ENCODE data around the gene SIX1.

SIX1 gene

DNA sequence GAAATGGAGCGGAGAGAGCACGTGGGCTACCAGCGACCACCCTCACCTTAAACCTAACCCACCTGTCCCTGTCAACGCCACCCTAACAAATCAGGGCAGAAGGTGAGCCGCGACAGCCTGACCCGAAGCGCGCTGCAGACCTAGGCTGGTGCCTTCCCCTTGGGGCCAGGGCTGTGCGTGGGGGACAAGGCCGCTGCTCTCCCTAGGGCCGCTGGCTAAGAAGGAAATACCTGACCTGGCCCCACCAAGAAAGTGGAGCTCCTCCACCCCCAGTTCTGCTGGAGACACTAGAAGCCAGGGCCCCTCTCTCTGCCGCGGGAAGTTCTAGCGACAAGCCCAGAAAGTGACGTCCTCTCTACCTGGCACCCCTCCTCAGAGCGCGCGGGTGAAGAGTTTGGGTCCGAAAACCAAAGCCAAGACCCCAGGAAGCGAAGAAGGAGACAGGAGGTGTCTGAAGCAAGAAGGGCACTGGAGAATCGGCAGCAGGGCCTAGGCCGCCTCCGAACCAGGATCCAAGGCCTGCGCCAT is 7.5 kb downstream of the SIX1 start:
- no peak for DNase-seq

GRCh38 chr14:60640859-60641741 is 8.2 kb downstream of the SIX1 start:
- DNase-seq = no peak

GRCh38 chr14:60639674-60640073 is 9.6 kb downstream of the SIX1 start:
- DNase-seq = no peak

DNA sequence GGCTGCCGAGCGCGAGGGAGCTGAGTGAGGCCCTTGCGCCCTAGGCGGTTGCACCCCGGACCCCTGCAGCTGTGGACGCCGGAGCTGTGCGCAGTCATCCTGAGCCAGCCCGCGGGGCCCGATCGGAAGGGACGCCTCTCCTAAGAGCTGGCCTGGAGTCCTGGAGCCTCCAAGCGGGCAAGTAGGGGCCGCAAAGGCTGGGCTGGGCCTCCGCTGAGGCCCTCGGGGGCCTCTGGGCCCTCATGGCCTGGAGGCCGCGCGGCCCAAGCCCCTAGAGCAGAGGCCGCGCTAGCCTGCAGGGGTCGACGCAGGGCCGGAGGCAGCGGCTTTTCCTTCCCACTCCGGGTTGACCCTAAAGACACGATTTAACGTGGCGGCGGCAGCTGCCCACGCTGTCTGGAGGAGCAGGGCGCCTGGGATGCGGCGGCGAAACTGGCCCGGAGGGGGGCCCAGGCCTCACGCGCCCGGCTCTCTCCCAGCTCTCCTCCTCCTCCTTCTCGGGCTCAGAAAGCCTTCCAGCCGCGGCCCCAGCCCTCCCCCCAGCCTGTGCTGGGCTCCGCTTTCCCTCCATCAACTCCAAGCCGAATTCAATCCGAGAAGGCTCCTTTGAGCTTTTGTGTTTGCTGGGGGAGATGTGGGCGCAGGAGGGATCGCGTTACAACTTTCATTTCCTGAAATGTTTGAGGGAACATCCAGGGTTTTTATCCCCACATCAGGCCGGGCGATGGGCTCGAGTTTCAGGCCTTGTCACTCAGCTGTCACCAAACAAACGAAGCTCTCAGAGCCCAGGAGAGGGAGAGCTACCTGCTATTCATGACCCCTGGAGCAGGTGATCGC is 11.6 kb downstream of the SIX1 start:
- DNase-seq = no peak

GRCh38 chr14:60636879-60637478 is 12.3 kb downstream of the SIX1 start:
- DNase-seq = no peak

DNA sequence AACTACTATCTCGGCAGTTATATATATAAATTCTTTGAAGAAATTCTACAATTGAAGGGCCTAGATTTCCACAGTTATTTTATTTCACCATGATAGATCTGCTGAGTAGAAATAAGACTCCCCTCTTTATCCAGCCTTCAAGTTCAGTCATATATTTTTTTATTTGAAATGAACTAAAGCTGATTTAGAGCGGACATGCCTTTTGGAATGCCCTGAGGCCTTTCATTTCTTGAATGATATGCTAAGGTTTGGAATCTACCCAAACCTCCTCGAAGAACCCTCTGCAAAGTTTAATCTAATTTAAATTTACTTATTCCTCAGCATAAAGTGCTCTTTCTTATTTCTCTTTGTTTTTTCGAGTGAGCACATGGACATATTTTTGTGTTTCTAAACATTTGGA is 15.1 kb downstream of the SIX1 start:
- no peak for DNase-seq

DNA sequence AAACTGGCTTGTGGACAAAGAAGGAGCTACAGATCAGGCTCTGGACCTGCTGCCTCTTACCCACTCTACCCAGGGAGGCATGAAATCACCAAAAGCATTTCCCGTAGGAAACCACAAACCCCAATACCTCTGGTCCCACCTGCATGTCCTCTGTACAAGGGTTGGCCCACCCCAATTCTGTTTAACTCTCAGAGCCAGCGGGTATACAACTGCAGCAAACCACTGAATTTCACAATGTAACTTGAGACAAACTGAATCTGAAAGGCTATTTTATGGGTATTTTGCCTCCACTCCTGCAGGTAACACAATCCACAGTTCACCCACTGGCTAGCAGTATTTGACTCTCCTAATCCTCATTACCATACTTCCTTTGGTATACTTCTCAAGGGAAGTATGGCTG is 16.5 kb downstream of the SIX1 start:
- no peak for DNase-seq

DNA sequence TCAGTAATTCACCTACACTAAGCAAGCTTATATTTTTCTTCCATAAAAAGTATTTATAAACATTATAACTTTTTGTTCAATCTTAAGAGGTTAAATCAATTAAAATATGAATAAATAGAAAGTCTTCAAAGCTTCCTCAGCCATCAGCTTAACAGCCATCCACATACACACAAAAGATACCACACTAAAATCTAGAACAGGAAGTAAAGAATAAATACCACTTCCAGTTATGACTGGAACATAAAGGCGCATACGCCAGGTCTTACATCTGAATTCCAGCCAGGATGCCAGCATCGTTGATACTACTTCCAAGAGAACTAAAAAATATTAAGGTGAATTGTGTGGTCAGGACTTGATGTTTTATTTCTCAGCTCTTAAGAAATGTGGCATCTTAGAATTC is 17.0 kb downstream of the SIX1 start:
- no peak for DNase-seq

GRCh38 chr14:60631842-60632241 is 17.4 kb downstream of the SIX1 start:
- DNase-seq = no peak

- DNase-seq = no peak
Observed at GRCh38 chr14:60630129-60630528, 19.1 kb downstream of the SIX1 start.

DNA sequence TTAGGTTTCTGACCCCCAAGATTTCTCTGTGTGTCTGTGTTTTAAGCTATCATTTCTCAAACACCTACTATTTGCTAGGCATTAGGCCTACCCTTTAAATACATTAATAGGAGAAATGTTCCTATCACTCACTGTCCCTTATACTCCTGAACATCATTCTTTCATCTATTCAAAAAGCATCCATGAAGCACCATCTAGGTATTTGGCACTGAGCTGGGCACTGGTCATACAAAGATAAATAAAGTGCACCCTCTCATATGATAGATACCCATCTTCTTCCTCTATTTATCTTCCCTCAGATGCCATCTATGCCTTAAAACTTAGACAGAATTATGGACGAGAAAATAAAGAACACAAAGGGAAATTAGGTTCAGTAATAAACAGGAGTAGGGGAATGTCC is 20.4 kb downstream of the SIX1 start:
- no peak for DNase-seq

DNA sequence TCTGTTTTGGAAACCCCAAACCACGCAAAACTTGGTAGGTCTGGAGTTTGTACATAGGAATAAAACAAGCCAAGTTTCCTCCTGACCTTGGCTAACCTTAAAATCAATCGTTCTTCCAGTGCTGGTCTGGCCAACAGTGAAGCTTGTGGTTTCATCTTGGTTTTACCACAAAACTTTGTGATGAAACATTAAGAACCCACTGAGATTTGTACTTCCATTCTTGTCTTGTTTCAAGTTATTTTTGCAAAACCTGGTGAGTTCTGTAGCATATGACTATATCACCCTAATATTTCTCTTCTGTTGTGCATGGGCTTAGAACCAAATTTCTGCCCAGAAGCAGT is 26.4 kb downstream of the SIX1 start:
- no peak for DNase-seq

- DNase-seq = no peak
Observed at GRCh38 chr14:60622210-60622916, 26.9 kb downstream of the SIX1 start.

DNA sequence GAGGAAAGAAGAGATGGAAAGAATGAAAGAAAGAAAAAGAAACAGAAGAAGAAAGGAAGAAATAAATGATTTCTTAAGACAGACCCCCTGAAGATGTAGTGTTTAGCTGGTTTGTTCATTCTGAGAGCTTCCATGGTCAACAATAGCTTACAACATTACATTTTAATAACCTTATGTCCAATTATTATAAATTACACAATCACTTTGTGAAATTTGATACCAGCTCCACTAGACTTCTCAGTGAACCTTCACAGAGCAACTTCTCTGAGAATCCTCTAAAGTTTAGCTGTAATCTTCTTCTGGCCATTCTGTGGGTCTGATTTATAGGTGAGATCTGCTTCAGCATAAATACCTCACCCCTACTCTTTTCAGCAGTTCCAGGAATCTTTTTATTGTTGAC is 27.9 kb downstream of the SIX1 start:
- DNase-seq = no peak

DNA sequence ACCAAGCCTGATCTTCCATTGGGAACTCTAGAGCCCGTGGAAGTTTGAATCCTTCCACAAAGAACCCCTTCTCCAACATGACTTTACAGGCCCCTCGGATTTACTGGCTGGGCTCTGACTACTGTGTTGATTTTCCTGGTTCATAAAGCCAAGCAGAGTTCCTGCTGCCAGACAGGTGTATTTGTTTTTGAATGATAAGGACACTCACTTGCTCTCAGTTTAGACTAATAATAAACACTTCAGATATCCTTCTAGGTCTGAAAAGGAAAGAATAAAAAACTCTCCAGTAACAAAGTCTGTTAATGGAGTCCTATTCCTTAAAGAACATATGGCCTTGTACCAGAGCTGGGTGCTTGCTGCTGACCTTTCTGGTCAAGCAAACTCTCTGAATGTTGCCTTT is 31.0 kb downstream of the SIX1 start:
- peak; percentile 31 for DNase-seq

GRCh38 chr14:60616461-60616959 is 32.8 kb downstream of the SIX1 start:
- DNase-seq = no peak

DNA sequence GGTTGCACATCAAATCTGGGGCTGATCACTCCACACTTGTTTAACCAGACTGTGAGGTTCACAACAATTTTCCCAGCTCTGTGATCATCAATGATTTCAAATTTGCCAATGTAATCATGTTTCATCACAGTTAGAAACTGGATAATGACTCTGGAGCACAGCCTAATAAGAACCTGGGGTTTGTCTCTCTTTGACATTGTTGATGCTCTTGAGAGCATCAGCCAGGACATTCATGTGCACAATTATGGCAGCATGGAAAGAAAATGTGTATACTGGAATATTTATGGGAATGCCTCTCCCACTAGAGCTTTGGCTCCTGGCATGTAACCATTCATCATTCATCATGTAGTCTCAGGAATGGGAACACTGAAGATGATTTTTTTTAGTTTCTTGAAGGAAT is 47.0 kb downstream of the SIX1 start:
- DNase-seq = no peak

DNA sequence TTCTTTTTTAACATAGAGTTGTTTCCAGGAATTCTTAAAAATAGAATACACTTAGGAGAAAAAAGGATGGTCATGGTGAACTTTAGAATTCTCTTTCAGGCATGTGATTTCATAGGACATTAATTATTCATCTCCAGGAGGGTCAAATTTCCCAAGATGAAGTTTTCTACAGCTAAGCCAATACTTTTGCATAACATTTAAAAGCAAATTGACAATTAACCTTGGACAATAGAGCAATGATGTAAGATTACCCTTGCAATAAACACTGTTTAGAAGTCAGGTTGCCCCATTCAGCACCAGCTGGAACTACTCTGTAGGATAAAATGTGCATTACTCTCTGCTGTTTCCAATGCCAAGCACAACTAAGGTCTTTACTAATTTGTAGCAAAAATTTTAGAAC is 49.5 kb downstream of the SIX1 start:
- DNase-seq = no peak

DNA sequence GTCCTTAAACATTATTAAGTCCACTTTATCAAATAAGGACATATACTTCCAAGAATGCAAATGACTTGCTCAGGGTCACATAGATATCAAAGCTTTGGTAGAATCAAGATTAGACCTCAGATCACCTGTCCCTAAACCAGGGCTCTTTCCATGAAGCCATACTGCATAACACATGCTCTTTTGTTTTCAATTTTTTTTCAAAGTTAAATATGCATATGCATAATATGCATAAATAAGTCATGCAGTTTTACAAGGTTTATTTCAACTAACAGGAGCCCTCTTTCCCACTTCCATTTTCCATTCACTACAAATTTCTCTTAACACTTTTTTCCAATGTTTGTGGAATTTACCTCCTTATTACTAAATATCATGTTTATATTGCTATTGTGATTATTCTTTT is 53.1 kb downstream of the SIX1 start:
- no peak for DNase-seq

DNA sequence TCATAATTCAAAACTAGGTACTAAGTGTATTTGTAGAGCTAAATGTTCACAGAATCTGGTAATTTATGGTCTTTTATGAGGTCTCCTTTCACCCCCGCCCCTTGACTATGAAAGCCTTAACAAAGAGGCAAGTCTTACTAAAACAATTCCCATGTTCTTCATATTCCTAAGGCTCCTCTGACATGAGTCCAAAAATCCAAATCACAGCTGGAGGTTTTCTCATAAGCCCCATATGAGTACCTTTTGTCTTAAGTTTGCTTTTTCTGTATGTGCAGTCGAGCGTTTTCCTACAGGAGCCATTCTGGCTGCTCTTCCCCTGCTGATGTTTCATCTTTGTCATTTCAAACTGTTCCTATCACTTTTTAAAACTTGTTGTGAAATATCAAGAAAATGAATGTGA is 55.2 kb downstream of the SIX1 start:
- DNase-seq = no peak

All from NCI-H774 (cell line).